Peyer's patch (tissue), 4 donors: ENCODE measurements around the gene RAB41.

ENCODE experiments used
- CTCF ChIP-seq, 6 experiments: fragments of 450-650 bp in 4 of 6; fragments of 200-600 bp in 2 of 6; sonication (generic) in 1 of 6; IDR thresholded peaks; one replicate each; pipeline ENCODE4 v1.5.1; 2017 to 2019; ENCODE audit warnings: antibody characterized with exemption in 6 of 6, mild to moderate bottlenecking in 3 of 6, moderate library complexity in 1 of 6
- POLR2A ChIP-seq, 2 donors: fragments of 450-650 bp; IDR thresholded peaks; one replicate each; pipeline ENCODE4 v1.5.1; 2017; ENCODE audit warnings: antibody characterized with exemption in 2 of 2, mild to moderate bottlenecking in 2 of 2, moderate library complexity in 2 of 2

- TF ChIP-seq CTCF (IDR thresholded peaks at IDR 0.05) (no peak), POLR2A (IDR thresholded peaks at IDR 0.05) (no peak)
These were observed 19.7 kb downstream of the RAB41 start for GRCh38 chrX:70301716-70302115.
